HG03196 (cell line): ENCODE results near the gene SAPCD1.
"Not testable (repeated sequence)": the region's sequence is repeated elsewhere in the genome, so short reads cannot be mapped to it uniquely, and the experiment has no call there.

Source experiments
- ATAC-seq: cut with Tn5 transposase; IDR thresholded peaks from one replicate; pipeline ENCODE4 v1.9.1; 2021; ENCODE audit not compliant: unreplicated experiment

The SAPCD1 gene

GRCh38 chr6:31776989-31777666 is 14.7 kb downstream of the SAPCD1 start, which contains the start of gene VWA7:
TSS of gene VWA7 (minus strand) at chr6:31777328. CDS start at chr6:31776779, 549 bp downstream.
- ATAC-seq: peak; percentile 55

DNA sequence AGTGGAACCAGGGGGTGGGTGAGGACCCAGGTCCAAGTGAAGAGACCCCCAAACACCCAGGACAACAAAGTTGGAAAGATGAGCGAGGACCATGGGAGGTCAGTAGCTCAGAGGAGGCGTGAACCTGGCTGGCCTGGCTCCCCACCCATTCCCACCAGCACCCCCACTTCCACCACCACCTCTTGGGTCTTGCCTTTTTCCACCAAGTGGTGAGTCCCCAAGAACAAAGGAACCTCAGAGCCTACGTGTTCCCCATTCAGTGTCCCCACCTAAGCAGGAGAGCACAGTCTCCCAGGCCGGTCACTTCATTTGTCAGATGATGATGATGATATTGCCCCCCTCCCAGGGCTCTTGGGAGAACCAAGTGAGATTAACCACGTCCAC is 15.2 kb downstream of the SAPCD1 start:
- ATAC-seq: no peak

DNA sequence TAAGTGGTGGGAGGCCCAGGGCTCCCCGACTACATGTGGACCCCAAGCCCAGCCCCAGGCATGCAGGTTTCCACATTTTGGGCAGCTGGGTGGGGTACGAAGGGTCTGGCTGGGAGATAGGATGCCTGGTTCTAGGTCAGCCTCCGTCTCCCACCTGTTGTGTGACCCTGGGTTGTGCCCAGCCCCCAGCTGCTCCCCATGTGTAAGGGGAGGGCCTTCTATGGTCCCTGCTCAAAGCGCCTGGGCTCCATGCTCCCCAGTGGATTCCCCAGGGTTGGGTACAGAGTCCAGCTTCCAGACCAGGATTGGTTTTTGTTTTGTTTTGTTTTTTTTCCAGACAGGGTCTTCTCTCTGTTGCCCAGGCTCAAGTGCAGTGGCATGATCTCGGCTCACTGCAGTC is 15.7 kb downstream of the SAPCD1 start:
- no peak for ATAC-seq

- ATAC-seq: no peak
These were observed 16.8 kb downstream of the SAPCD1 start for GRCh38 chr6:31778999-31779885.

DNA sequence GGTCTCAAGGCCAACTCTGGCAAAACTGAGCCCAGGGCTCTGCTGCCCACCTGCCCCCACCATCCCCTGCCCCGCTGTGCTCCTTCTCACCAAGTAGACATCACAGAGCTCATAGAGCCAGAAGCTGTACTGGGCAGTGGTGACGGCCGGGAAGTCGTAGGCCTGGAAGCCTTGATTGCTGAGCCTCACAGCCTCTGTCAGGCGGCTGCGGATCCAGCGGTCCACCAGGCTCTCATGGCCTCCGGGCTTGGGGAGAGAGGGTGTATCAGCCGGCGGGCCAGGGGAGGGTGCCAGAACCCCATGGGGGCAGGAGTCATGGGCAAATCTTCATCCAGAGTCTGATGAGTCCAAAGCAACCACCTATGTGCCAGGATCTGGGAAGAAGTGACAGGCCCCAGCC is 17.5 kb downstream of the SAPCD1 start:
- ATAC-seq: no peak

DNA sequence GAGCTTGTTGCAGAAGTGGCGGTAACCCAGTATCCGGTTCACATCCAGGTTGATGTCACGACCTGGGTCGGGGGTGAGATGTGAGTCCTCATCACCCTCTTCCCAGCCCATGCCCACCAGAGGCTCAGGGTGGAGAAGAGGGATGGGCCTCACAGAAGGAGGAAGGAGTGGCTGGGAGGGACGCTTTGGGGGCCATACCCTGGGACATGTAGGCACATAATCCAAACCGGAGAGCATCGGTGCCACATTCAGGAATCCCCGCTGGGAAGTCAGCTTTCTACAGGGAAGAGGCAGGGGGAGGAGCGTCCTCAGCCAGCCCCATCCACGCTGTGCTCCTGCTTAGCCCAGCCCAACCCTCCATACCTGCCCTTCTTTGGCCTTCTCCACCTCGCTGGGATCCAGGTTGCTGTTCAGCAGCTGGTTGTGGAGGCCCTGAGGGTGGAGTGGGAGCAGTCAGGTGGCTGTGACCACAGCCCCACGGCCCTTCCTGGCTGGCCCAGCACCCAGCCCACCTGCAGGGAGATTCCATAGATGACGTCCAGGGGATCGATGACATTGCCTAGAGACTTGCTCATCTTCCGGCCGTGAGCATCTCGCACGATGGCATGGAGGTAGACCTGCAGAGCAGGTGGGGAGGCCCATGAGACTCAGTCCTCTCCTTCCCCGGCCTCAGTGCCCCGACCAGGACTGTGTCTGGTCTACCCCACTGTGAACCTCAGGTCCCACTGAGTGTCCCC is 18.2 kb downstream of the SAPCD1 start:
- no peak for ATAC-seq

DNA sequence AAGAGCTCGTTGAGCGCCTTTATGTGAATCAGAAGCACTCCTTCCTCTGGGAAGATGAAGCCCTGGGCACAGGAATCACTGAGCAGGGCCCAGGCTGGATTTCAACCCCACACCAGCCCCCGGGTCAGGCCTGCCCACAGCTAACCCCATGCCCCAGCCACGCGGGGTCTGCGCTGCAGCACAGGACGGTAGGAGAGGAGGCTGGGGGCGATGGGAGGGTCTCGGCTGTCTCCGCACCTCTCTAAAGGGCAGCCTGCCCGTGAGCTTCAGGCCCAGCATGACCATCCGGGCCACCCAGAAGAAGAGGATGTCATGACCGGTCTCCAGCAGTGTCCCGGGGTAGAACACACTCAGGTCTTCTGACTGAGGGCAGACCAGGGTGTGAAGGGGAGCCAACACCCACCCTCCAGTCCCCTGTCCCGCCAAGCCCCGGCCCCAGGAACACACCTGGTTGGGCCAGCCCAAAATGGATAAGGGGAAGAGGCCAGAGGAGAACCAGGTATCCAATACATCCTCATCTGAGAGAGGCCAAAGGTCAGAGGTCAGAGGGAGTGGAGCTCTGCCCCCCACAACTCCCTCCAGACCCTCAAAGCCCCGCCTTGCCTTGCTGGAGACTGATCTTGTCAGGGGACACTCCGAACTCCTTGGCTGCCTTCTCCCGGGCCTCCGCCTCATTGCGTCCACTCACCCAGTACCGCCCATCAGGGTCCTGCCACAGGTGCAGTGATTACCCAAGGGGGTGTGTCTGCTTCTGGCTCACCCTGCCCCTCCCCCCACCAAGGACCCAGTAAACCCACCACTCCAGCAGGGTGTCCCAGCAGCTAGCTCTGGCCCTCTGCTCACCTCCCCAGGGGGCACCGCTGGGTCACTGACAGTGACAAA is 19.0 kb downstream of the SAPCD1 start:
- ATAC-seq: no peak

DNA sequence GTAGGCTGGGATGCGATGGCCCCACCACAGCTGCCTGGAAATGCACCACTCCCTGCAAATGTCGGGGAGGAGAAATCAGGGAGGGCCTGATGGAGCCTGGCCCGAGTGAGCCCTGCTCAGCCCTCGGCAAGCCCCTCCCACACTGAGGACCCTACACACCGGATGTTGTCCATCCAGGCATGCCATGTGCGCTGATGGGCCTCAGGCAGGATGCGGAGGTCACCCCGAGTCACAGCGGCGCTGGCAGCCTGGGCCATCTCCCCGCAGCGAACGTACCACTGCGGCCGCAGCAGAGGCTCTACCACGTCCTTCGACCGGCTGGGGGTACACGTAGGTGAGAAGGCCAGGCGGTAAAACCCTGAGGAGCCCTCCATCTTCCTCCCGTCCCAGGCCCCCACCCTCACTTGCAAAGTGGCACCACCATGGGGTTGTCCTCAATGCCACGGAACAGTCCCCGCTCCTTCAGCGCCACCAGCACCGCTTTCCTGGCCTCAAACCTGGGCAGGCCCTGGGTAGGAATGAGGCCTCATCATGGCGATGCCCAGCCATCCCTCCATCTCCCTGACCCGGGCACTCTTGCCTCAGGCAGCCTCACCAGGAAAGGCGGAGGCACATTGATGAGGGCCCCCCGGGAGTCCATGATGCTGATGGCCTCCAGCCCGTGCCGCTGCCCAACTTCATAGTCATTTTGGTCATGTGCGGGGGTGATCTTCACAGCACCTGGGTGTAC is 19.8 kb downstream of the SAPCD1 start:
- no peak for ATAC-seq

- no peak for ATAC-seq
These were observed 21.9 kb downstream of the SAPCD1 start for GRCh38 chr6:31784098-31784925.

GRCh38 chr6:31785475-31785874 is 23.0 kb downstream of the SAPCD1 start:
- ATAC-seq: no peak

DNA sequence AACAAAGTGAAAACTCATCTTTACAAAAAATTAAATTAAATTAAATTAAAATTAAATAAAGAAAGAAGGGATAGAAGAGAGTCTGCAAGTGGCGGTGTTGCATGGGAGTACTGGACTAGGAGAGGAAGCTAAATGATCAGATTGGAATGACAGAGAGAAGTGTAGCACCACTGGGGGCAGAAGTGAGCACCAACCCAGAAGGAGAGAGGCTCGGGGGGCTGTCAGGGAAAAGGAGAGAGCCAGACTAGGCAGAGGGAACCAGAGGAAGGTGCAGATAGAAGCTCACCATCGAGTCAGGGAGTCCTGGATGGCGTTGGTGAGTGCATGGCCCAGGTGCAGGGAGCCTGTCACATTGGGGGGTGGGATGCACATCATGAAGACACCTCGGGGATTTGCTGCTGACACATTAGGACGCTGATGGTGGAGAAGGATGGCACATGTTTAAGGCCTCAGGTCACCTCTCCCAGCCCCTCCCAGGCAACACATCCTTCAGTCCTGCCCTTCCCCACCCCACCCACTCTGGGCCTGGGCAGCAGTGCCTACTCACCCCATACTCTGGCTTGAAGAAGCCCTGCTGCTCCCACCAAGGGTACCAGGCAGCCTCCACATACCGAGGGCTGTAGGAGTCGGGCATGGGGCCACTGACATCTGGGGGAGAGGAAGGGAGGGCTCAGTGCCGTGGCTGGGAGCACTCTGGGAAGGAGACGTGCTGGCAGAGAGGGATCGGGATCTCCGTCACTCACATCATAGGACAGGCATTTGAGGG is 29.1 kb downstream of the SAPCD1 start:
- ATAC-seq: no peak

DNA sequence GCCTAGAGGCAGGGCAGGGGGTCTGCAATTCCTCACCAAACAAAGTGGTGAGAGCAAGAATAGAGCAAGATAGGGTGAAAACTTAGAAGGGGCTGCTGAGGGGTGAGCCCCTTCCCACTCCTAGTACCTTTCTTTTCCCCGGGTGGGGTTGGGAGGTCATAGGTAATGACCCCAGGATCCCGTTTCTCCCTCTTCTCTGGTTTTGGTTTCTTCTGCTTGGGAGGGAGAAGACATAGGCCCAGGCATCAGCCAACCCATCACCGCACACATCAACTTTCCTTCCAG is 29.6 kb downstream of the SAPCD1 start:
- no peak for ATAC-seq

- no peak for ATAC-seq
These were observed 30.3 kb downstream of the SAPCD1 start for GRCh38 chr6:31792761-31793171.

DNA sequence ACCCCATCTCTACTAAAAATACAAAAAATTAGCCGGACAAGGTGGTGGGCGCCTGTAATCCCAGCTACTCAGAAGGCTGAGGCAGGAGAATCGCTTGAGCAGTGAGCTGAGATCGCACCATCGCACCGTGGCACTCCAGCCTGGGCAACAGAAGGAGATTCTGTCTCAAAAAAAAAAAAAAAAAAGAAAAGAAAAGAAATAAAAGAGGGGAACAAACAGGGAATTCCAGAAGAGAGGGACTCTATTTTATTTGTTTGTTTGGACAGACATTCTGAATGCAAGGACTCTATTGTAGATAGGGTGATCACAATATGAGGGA is 31.4 kb downstream of the SAPCD1 start:
- not testable (repeated sequence) for ATAC-seq

DNA sequence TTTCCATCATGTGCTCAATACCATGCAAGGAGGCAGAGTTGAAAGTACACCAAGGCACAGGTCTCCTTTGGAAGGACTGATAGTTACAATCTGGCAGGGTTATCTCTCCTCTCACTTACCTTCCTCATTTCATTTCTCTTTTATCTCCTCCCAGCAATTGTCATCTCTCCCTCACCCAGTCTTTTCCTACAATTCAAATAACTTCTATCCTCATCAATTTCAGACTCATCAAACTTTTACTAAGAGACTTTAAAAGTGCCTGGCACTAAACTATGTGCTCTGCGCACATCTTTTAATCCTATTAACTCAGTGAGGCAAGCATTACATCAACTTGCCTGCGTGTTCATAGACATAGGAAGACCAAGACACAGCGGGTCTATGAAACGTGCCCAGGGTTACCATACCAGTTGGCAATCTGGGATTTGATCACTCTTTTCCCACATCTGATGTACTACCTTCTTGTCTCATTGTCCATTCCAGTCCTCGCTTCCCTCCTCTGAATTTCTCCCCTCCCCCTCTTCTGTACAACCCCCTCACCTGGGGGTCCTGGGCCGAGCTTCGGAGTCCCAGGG is 31.9 kb downstream of the SAPCD1 start:
- ATAC-seq: no peak

GRCh38 chr6:31794866-31795615 is 32.6 kb downstream of the SAPCD1 start:
- peak; percentile 4 for ATAC-seq

DNA sequence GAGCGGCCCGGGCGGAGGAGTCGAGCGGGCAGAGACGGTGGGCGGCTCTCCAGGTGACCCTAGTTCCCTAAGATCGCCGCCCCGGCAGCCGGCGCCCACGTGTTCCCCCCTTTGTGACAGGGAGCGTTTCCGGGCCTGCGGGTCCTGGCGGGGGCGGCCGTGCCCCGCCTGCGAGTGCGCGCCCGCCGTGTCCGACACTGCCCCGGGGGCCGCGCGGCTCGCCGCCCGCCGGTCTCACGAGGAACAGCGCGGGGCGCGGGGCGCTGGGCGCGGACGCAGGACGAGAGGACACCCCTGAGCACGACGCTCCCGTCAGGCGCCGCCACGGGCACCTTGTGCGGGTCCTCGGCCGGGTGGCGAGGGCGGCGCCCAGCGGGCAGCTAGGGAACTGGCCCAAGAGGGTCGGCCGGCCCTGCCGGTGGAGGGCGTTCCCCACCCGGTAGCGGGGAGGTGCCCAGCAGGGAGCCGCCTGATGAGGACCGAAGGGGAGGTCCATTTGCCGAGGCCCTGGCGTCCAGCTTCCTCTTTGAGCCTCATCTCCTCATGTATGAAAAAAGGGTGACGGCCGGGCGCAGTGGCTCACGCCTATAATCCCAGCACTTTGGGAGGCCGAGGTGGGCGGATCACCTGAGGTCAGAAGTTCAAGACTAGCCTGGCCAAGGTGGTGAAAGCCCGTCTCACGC is 33.3 kb downstream of the SAPCD1 start, which contains the start of gene VARS1:
TSS of gene VARS1 (minus strand) at position 137 of the 683 bp plus-strand sequence. CDS start 535 bp downstream, outside the sequence.
- ATAC-seq: peak; percentile 82
